ENCODE measurements around the gene ARL14.
A peak's percentile ranks its signal among the peaks of the same experiment; 100 is the strongest.

Gene ARL14

GRCh38 chr3:160660902-160661301, 16.1 kb upstream of the ARL14 start:
- Histone ChIP-seq H3K4me2 (ENCODE audit: low read depth, low read length, poor library complexity, severe bottlenecking) (no peak overlapping the region), H3K9me3 (ENCODE audit: insufficient read depth, low read length) (no peaks in the 10 kb centered on the region), H3F3A (ENCODE audit: insufficient read depth) (no peaks in the 10 kb centered on the region), H3K4me3 (ENCODE audit: insufficient read depth, low read length, poor library complexity, severe bottlenecking) (no peak overlapping the region), H2AFZ (ENCODE audit: low read depth, low read length, severe bottlenecking) (no peak overlapping the region), H3K9ac (ENCODE audit: low read length) (no peak overlapping the region), H3K27ac (ENCODE audit: low read depth, low read length) (no peak overlapping the region), H3K79me2 (ENCODE audit: insufficient read depth, low read length) (no peaks in the 10 kb centered on the region), H3K27me3 (ENCODE audit: low read length) (no peaks in the 10 kb centered on the region), H4K20me1 (ENCODE audit: low read depth, low read length) (no peaks in the 10 kb centered on the region), H3K9me2 (replicated peaks; ENCODE audit: insufficient read depth, low read length) (no peaks in the 10 kb centered on the region), H3K36me3 (ENCODE audit: low read length) (no peaks in the 10 kb centered on the region)
- TF ChIP-seq, protein P1, sequence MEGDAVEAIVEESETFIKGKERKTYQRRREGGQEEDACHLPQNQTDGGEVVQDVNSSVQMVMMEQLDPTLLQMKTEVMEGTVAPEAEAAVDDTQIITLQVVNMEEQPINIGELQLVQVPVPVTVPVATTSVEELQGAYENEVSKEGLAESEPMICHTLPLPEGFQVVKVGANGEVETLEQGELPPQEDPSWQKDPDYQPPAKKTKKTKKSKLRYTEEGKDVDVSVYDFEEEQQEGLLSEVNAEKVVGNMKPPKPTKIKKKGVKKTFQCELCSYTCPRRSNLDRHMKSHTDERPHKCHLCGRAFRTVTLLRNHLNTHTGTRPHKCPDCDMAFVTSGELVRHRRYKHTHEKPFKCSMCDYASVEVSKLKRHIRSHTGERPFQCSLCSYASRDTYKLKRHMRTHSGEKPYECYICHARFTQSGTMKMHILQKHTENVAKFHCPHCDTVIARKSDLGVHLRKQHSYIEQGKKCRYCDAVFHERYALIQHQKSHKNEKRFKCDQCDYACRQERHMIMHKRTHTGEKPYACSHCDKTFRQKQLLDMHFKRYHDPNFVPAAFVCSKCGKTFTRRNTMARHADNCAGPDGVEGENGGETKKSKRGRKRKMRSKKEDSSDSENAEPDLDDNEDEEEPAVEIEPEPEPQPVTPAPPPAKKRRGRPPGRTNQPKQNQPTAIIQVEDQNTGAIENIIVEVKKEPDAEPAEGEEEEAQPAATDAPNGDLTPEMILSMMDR (IDR thresholded peaks at IDR 0.05; ENCODE audit: insufficient read depth, low read length, poor library complexity, severe bottlenecking): no peak
- no peak for TF ChIP-seq EZH2phosphoT487 (conservative IDR thresholded peaks at IDR 0.05; ENCODE audit: low read length)

- Histone ChIP-seq H3K4me2 (ENCODE audit: low read depth, low read length, poor library complexity, severe bottlenecking) (no peak overlapping the region), H2AFZ (ENCODE audit: low read depth, low read length, severe bottlenecking) (no peak overlapping the region), H3K4me3 (ENCODE audit: insufficient read depth, low read length, poor library complexity, severe bottlenecking) (no peak overlapping the region), H3K9me3 (ENCODE audit: insufficient read depth, low read length) (no peaks in the 10 kb centered on the region), H3F3A (ENCODE audit: insufficient read depth) (no peaks in the 10 kb centered on the region), H3K27me3 (ENCODE audit: low read length) (no peaks in the 10 kb centered on the region), H3K36me3 (ENCODE audit: low read length) (no peaks in the 10 kb centered on the region), H4K20me1 (ENCODE audit: low read depth, low read length) (no peaks in the 10 kb centered on the region), H3K9ac (ENCODE audit: low read length) (no peak overlapping the region), H3K79me2 (ENCODE audit: insufficient read depth, low read length) (no peaks in the 10 kb centered on the region), H3K27ac (ENCODE audit: low read depth, low read length) (no peak overlapping the region), H3K9me2 (replicated peaks; ENCODE audit: insufficient read depth, low read length) (no peaks in the 10 kb centered on the region)
- TF ChIP-seq EZH2phosphoT487 (conservative IDR thresholded peaks at IDR 0.05; ENCODE audit: low read length): no peak
- TF ChIP-seq, protein P1 (IDR thresholded peaks at IDR 0.05; ENCODE audit: insufficient read depth, low read length, poor library complexity, severe bottlenecking): no peak
Measured at GRCh38 chr3:160661660-160662059, 15.3 kb upstream of the ARL14 start.

GRCh38 chr3:160665231-160665630, 11.7 kb upstream of the ARL14 start:
- TF ChIP-seq, protein P1 (IDR thresholded peaks at IDR 0.05; ENCODE audit: insufficient read depth, low read length, poor library complexity, severe bottlenecking): no peak
- no peaks in the 10 kb centered on the region for H3K9me2 ChIP-seq (replicated peaks; ENCODE audit: insufficient read depth, low read length)
- no peaks in the 10 kb centered on the region for H3K79me2 ChIP-seq (ENCODE audit: insufficient read depth, low read length)
- no peaks in the 10 kb centered on the region for H3K27me3 ChIP-seq (ENCODE audit: low read length)
- no peak overlapping the region for H3K4me3 ChIP-seq (ENCODE audit: insufficient read depth, low read length, poor library complexity, severe bottlenecking)
- no peak overlapping the region for H3K27ac ChIP-seq (ENCODE audit: low read depth, low read length)
- H3K4me2 ChIP-seq (ENCODE audit: low read depth, low read length, poor library complexity, severe bottlenecking): peak overlapping the region; percentile 39
- H3K9ac ChIP-seq (ENCODE audit: low read length): no peak overlapping the region
- peak overlapping the region; percentile 42 for H2AFZ ChIP-seq (ENCODE audit: low read depth, low read length, severe bottlenecking)
- H3K36me3 ChIP-seq (ENCODE audit: low read length): no peaks in the 10 kb centered on the region
- H3F3A ChIP-seq (ENCODE audit: insufficient read depth): no peaks in the 10 kb centered on the region
- H4K20me1 ChIP-seq (ENCODE audit: low read depth, low read length): no peaks in the 10 kb centered on the region
- no peaks in the 10 kb centered on the region for H3K9me3 ChIP-seq (ENCODE audit: insufficient read depth, low read length)

Data from SU-DHL-6 (cell line).